CD14-positive monocyte (primary cell): ENCODE results near the gene SLC25A51. TPM values are rescaled to one million over a fixed set of nuclear protein-coding genes. Genes with fewer than 3 reads are reported as not detected.

Experiments
- DNase-seq, 3 donors: peaks; one replicate each; pipeline ENCODE4 v3.0.0-alpha.2; 2011 to 2022
- H2AFZ ChIP-seq: 2 replicates; pipeline ENCODE4 v1.6.0; 2012; ENCODE audit warnings: mild to moderate bottlenecking, low read depth, low read length, inconsistent platforms; ENCODE audit not compliant: insufficient read depth, poor library complexity, severe bottlenecking
- H3K27ac ChIP-seq, 2 donors: 1 replicate in 1 of 2; 2 replicates in 1 of 2; pipeline ENCODE4 v1.5.1; 2012 to 2013; ENCODE audit warnings: low read length in 2 of 2, control low read depth in 1 of 2, inconsistent platforms in 1 of 2, low read depth in 1 of 2, mild to moderate bottlenecking in 1 of 2
- H3K27me3 ChIP-seq, 2 donors: one replicate each; pipeline versions ENCODE4 v1.6.0 to v1.6.1; 2011 to 2013; ENCODE audit warnings: low read length in 2 of 2; ENCODE audit not compliant: control insufficient read depth in 2 of 2, insufficient read depth in 2 of 2
- H3K36me3 ChIP-seq, 2 donors: replicated peaks in 1 of 2; 1 replicate in 1 of 2; 2 replicates in 1 of 2; pipeline versions ENCODE4 v1.5.1 to v1.6.1; 2012 to 2013; ENCODE audit warnings: low read length in 2 of 2, control low read depth in 1 of 2, inconsistent platforms in 1 of 2, mild to moderate bottlenecking in 1 of 2; ENCODE audit not compliant: insufficient read depth in 2 of 2, control insufficient read depth in 1 of 2
- H3K4me1 ChIP-seq, 2 donors: 1 replicate in 1 of 2; 2 replicates in 1 of 2; pipeline versions ENCODE4 v1.5.1 to v1.6.1; 2012 to 2013; ENCODE audit warnings: low read length in 2 of 2, control low read depth in 1 of 2, inconsistent platforms in 1 of 2, mild to moderate bottlenecking in 1 of 2, moderate library complexity in 1 of 2; ENCODE audit not compliant: insufficient read depth in 2 of 2, control insufficient read depth in 1 of 2
- H3K4me2 ChIP-seq: replicated peaks from 2 replicates; pipeline ENCODE3; 2012; ENCODE audit warnings: low read length, moderate library complexity, mild to moderate bottlenecking; ENCODE audit not compliant: poor library complexity, severe bottlenecking; ENCODE audit errors: extremely low read depth
- H3K4me3 ChIP-seq, 3 experiments: fragments of 200-600 bp in 1 of 3; sonication (generic) in 1 of 3; replicated peaks in 1 of 3; 1 replicate in 2 of 3; 2 replicates in 1 of 3; pipeline ENCODE4 v1.5.1; 2011 to 2013; ENCODE audit warnings: low read length in 3 of 3, mild to moderate bottlenecking in 3 of 3, control low read depth in 2 of 3, low read depth in 2 of 3, inconsistent platforms in 1 of 3, moderate library complexity in 1 of 3
- H3K79me2 ChIP-seq: 2 replicates; pipeline ENCODE4 v1.6.0; 2012; ENCODE audit warnings: mild to moderate bottlenecking, control low read depth, inconsistent platforms, low read length, moderate library complexity; ENCODE audit not compliant: insufficient read depth
- H3K9ac ChIP-seq: 2 replicates; pipeline ENCODE4 v1.6.0; 2017; ENCODE audit warnings: low read length, mild to moderate bottlenecking; ENCODE audit not compliant: insufficient read depth, poor library complexity, severe bottlenecking
- H3K9me3 ChIP-seq, 2 donors: replicated peaks in 1 of 2; 1 replicate in 1 of 2; 2 replicates in 1 of 2; pipeline versions ENCODE4 v1.5.1 to v1.6.1; 2012 to 2013; ENCODE audit warnings: low read length in 2 of 2, control low read depth in 1 of 2; ENCODE audit not compliant: control insufficient read depth in 1 of 2, insufficient read depth in 1 of 2
- H4K20me1 ChIP-seq: 2 replicates; pipeline ENCODE4 v1.6.0; 2012; ENCODE audit warnings: mild to moderate bottlenecking, low read length, control low read depth, moderate library complexity; ENCODE audit not compliant: insufficient read depth
- H3K27ac Mint-ChIP-seq, 7 donors: one replicate each; pipeline ENCODE4 v1.8.0; 2020; ENCODE audit warnings: mild to moderate bottlenecking in 7 of 7, mixed read lengths in 7 of 7, moderate library complexity in 6 of 7, inconsistent platforms in 2 of 7
- H3K27me3 Mint-ChIP-seq, 3 donors: one replicate each; pipeline ENCODE4 v1.8.0; 2021 to 2022; ENCODE audit warnings: low read depth in 3 of 3, mild to moderate bottlenecking in 3 of 3, mixed read lengths in 3 of 3, moderate library complexity in 3 of 3, inconsistent platforms in 1 of 3
- H3K36me3 Mint-ChIP-seq, 2 donors: one replicate each; pipeline ENCODE4 v1.8.0; 2020; ENCODE audit warnings: mixed read lengths in 2 of 2, inconsistent platforms in 1 of 2, mild to moderate bottlenecking in 1 of 2
- H3K4me1 Mint-ChIP-seq: one replicate; pipeline ENCODE4 v1.8.0; 2020; ENCODE audit warnings: mild to moderate bottlenecking, mixed read lengths
- H3K4me3 Mint-ChIP-seq, 2 donors: one replicate each; pipeline ENCODE4 v1.8.0; 2020; ENCODE audit warnings: mild to moderate bottlenecking in 2 of 2, mixed read lengths in 2 of 2, moderate library complexity in 1 of 2
- H3K9me3 Mint-ChIP-seq, 7 donors: one replicate each; pipeline ENCODE4 v1.8.0; 2020 to 2022; ENCODE audit warnings: mixed read lengths in 7 of 7, mild to moderate bottlenecking in 6 of 7, moderate library complexity in 6 of 7, inconsistent platforms in 2 of 7
- CTCF ChIP-seq: fragments of 200-600 bp; IDR thresholded peaks from one replicate; pipeline ENCODE4 v1.8.0; 2022; ENCODE audit warnings: antibody characterized with exemption, mild to moderate bottlenecking
- WGBS: methylation state at CpG from one replicate; pipeline ENCODE4 v1.1.5; 2013; ENCODE audit warnings: missing lambda C conversion rate; ENCODE audit not compliant: insufficient coverage; 5-methylcytosine and 5-hydroxymethylcytosine counted together
- intact Hi-C, 2 donors: fragments of 100-400 bp; cut with micrococcal nuclease; formaldehyde crosslinking; loops; one replicate each; pipeline versions ENCODE4 v1.15.0 to v1.15.1; 2023
- polyA plus RNA-seq, 3 donors: library from polyadenylated mRNA; depleted of rRNA in 1 of 3; unstranded in 2 of 3; stranded (reverse) in 1 of 3; fragments of 300-500 nt in 2 of 3; fragments of >200 nt in 1 of 3; fragmentation: Illumina TruSeq in 2 of 3; gene quantifications; 1 replicate in 2 of 3; 2 replicates in 1 of 3; pipeline ENCODE4 v1.2.3, GENCODE V29; 2012 to 2021

The SLC25A51 gene
- polyA plus RNA-seq, 3 donors = 5.9 to 12.4 (median 8.9) TPM

- 76% methylated on average over 2 of the region's 8 CpGs for WGBS
- intact Hi-C loops = loop anchor here (5.0 to 10.0 kb wide), 7 partner anchors 93 to 491 kb away; partner anchors contain the start of genes ALDH1B1 (in 1 of the 2) and SHB (in 1 of the 2)
- Histone ChIP-seq H3K4me2 (no peak overlapping the region), H2AFZ (no peak overlapping the region), H3K4me3 (no peak overlapping the region), H4K20me1 (no peaks in the 10 kb centered on the region), H3K9me3 (no peaks in the 10 kb centered on the region), H3K79me2 (no peaks in the 10 kb centered on the region), H3K27me3 (no peaks in the 10 kb centered on the region), H3K9ac (no peak overlapping the region), H3K36me3 (no peaks in the 10 kb centered on the region), H3K27ac (no peak overlapping the region), H3K4me1 (peaks cover 25 to 29% of the 10 kb centered on the region in 2 donors)
- H3K4me1 Mint-ChIP-seq = peaks cover 29% of the 10 kb centered on the region
- TF ChIP-seq CTCF = no peak
- no peaks in the 10 kb centered on the region for H3K9me3 Mint-ChIP-seq
- peaks cover 0 to 4% of the 10 kb centered on the region in 2 donors for H3K36me3 Mint-ChIP-seq
- H3K27ac Mint-ChIP-seq = peak overlapping the region in 4 of 7 donors; percentile 25 to 87 (median 30)
- H3K4me3 Mint-ChIP-seq = no peak overlapping the region
- no peak for DNase-seq
- no peaks in the 10 kb centered on the region for H3K27me3 Mint-ChIP-seq
Observed at GRCh38 chr9:37914154-37914551, 10.2 kb upstream of the SLC25A51 start.

- Histone ChIP-seq H3K4me2 (peak overlapping the region; percentile 30), H4K20me1 (no peaks in the 10 kb centered on the region), H3K9me3 (no peaks in the 10 kb centered on the region), H3K9ac (no peak overlapping the region), H2AFZ (peak overlapping the region; percentile 69), H3K4me3 (no peak overlapping the region), H3K27ac (peak overlapping the region; percentile 10 to 63), H3K79me2 (no peaks in the 10 kb centered on the region), H3K36me3 (no peaks in the 10 kb centered on the region), H3K4me1 (peaks cover 30 to 34% of the 10 kb centered on the region in 2 donors), H3K27me3 (no peaks in the 10 kb centered on the region)
- WGBS = 34% methylated on average over 6 of the region's 11 CpGs
- H3K36me3 Mint-ChIP-seq = peaks cover 0 to 2% of the 10 kb centered on the region in 2 donors
- peak; percentile 86 to 89 (median 88) for DNase-seq
- H3K27ac Mint-ChIP-seq = peak overlapping the region; percentile 68 to 95 (median 87)
- intact Hi-C loops = loop anchor here (5.0 to 10.0 kb wide), 7 partner anchors 94 to 491 kb away; partner anchors contain the start of genes ALDH1B1 (in 1 of the 2) and SHB (in 1 of the 2)
- H3K27me3 Mint-ChIP-seq = no peaks in the 10 kb centered on the region
- peaks cover 34% of the 10 kb centered on the region for H3K4me1 Mint-ChIP-seq
- no peak overlapping the region for H3K4me3 Mint-ChIP-seq
- H3K9me3 Mint-ChIP-seq = no peaks in the 10 kb centered on the region
- peak; percentile 97 for TF ChIP-seq CTCF
Observed at GRCh38 chr9:37913480-37914153, 9.7 kb upstream of the SLC25A51 start.
